Measurements from ENCODE around the gene SERGEF. TPM values are rescaled to one million over a fixed set of nuclear protein-coding genes. Genes with fewer than 3 reads are reported as not detected.
A peak's percentile ranks its signal among the peaks of the same experiment; 100 is the strongest.

SERGEF gene
- total RNA-seq, 2 experiments from 2014 or later, result 30.4 to 38.8 TPM

DNA sequence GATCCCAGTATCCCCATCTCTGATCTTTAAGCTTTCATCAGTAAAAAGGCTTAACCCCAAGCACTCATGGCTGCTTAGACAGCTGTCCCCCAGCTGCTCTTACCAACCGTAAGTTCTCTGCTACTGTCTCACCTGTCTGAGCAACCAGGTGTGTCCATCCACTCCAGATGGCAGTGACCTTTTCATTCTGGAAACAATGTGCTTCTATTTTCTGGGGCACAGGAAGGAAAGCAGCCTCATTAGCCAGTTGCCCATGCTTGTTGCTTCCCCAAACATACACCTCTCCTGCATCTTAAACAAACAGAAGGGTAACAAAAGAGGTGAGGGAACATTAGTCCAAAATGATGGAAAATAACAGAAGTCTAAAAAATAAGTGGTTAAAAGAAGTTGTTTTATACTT, 24.4 kb downstream of the SERGEF start:
- H3K4me3 Mint-ChIP-seq, result no peak overlapping the region
- ATAC-seq (no peak), DNase-seq (no peak)
- H3K4me1 Mint-ChIP-seq, result peaks cover 2% of the 10 kb centered on the region
- no peak overlapping the region for H3K27ac Mint-ChIP-seq
- H3K36me3 Mint-ChIP-seq, result peaks cover 24% of the 10 kb centered on the region
- H3K27me3 Mint-ChIP-seq, result no peaks in the 10 kb centered on the region
- CTCF ChIA-PET, result interaction anchor here (0.8 to 7.3 kb wide), 5 partner anchors 9 to 127 kb away, joined by 3 to 34 read pairs (median 4); partner anchors contain the start of gene SAAL1
- peaks cover 4% of the 10 kb centered on the region for H3K9me3 Mint-ChIP-seq (ENCODE audit: low read depth)

DNA sequence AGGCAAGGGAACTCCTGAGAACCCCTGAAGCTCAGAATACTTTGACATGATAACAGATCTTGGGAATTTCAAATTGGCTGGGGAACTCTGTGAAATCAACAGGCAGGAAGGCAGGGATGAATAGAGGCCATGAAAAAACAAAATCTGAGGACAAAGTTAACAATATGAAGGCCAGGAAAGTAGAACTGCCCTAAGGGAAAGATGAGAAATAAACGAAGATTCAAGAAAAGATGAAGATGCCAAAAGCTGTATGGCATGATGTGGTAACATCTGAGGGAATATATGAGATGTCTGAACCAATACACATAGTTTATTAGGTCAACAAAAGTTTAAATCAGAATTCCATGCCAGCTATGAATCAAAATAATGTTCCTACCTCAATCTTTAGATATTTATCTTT, 25.0 kb downstream of the SERGEF start:
- CTCF ChIA-PET, result interaction anchor here (1.3 to 7.3 kb wide), 6 partner anchors 8 to 257 kb away, joined by 3 to 34 read pairs (median 4); partner anchors contain the start of gene SAAL1
- Mint-ChIP-seq H3K27ac (no peak overlapping the region), H3K27me3 (no peaks in the 10 kb centered on the region), H3K9me3 (ENCODE audit: low read depth) (peaks cover 4% of the 10 kb centered on the region), H3K4me1 (peaks cover 2% of the 10 kb centered on the region), H3K36me3 (peaks cover 29% of the 10 kb centered on the region), H3K4me3 (no peak overlapping the region)
- ATAC-seq, result no peak
- no peak for DNase-seq

DNA sequence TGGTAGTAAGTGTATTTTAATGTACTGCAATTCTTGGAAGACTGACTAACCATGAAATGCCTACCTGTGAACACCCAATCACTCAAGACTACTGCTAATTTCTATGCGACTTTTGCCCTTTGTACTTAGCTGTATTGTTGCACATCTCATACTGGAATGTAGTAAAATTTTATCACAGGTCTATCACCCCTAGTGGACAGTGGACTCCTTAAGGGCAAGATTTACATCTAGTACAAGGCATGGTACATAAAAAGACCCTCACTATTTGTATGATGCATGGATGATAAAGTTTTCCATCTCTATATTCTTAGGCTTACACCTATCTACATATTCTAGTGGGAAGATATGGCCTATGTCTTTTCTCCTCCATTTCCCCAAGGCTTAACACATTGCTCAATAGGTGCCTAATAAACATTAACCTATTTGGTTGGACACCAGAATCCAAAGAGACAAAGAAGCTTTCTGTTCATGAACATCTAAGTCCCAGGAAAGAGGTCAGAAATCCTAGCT, 26.1 kb downstream of the SERGEF start:
- Mint-ChIP-seq H3K9me3 (ENCODE audit: low read depth) (peaks cover 4% of the 10 kb centered on the region), H3K4me3 (no peak overlapping the region), H3K27ac (no peak overlapping the region), H3K36me3 (peaks cover 30% of the 10 kb centered on the region), H3K27me3 (no peaks in the 10 kb centered on the region), H3K4me1 (no peaks in the 10 kb centered on the region)
- ATAC-seq (no peak), DNase-seq (no peak)
- CTCF ChIA-PET, result interaction anchor here (0.7 to 7.3 kb wide), 7 partner anchors 7 to 256 kb away, joined by 3 to 34 read pairs (median 4); no protein-coding TSS in a partner anchor

DNA sequence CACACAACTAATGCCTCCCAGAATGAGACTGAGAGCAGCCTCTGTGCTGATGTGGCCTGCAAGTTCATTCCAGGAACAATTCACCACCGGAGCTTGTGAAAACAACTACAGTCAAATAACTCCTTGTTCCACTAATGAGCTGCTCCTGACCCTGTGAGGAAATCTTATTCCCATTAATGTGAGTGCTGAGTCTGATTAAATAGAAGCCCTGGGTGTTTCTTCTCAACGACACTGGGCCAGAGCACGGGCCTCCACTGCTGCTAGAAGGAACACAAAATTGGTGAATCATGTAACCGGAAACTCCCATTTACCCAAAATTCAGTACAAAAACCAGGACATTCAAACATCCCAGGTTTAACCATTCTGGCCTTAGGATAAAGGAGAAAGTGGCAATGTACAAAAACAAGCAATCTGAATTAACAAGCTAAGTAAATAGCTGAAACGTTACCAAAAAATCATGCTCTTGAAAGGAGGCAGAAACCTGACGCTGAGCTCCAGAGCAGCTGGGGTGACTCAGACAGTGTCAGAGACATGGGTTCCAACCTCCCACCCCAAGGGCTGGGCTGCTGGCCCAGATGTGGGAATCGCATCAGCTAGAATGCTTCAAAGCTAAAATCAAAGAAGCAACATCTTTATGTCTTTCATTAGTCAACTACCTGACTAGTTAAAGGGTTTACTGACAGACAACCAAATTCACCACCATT, 26.7 kb downstream of the SERGEF start:
- Mint-ChIP-seq H3K4me3 (no peak overlapping the region), H3K36me3 (peaks cover 30% of the 10 kb centered on the region), H3K9me3 (ENCODE audit: low read depth) (peaks cover 4% of the 10 kb centered on the region), H3K4me1 (no peaks in the 10 kb centered on the region), H3K27me3 (no peaks in the 10 kb centered on the region), H3K27ac (no peak overlapping the region)
- no peak for DNase-seq
- no peak for ATAC-seq
- CTCF ChIA-PET, result interaction anchor here (0.6 to 7.3 kb wide), 7 partner anchors 6 to 255 kb away, joined by 3 to 34 read pairs (median 4); no protein-coding TSS in a partner anchor

DNA sequence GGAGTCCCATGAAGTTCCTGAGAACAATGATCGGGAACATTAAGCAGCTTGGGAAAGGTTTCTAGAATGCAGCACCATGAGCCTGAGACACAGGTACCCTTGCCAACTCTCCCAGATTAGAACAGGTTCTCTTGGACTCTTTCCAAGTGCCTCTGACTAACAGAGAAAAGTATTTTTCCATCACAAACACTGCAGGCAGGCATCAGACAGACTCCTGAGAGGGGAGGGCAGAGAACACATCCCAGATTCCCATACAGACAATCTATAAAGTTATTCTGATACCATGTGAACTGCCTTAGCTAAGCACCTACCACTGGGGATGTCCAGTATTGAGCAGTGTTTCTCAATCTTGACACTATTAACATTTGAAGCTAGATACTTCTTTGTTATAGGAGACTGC, 27.3 kb downstream of the SERGEF start:
- Mint-ChIP-seq H3K27ac (no peak overlapping the region), H3K4me3 (no peak overlapping the region), H3K4me1 (no peaks in the 10 kb centered on the region), H3K9me3 (ENCODE audit: low read depth) (peaks cover 4% of the 10 kb centered on the region), H3K36me3 (peaks cover 30% of the 10 kb centered on the region), H3K27me3 (no peaks in the 10 kb centered on the region)
- CTCF ChIA-PET, result interaction anchor here (0.6 to 1.6 kb wide), 3 partner anchors 11 to 252 kb away, joined by 3 to 5 read pairs (median 3); no protein-coding TSS in a partner anchor
- ATAC-seq (no peak), DNase-seq (no peak)

DNA sequence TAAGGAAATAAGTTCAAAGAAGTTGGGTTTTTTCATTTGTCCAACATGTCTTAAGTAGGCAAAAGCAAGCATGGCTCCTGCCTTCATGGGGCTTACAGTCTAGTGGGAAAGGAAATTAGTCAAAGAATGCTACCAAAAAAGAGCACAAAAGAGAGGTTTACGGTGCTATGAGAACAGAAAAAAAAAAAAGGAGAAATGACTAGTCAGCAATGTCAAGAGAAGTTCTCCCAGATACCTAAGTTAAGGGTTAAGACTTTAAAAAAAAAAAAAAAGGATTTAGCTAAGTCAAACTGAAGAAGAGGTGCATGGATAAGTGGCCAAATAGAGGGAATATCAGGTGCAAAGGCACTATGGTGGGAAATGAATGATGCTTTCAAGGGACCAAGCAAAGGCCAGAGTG, 29.3 kb downstream of the SERGEF start:
- H3K36me3 Mint-ChIP-seq, result peaks cover 30% of the 10 kb centered on the region
- H3K9me3 Mint-ChIP-seq (ENCODE audit: low read depth), result peaks cover 4% of the 10 kb centered on the region
- no peak for DNase-seq
- H3K27me3 Mint-ChIP-seq, result no peaks in the 10 kb centered on the region
- no peak overlapping the region for H3K27ac Mint-ChIP-seq
- no peak overlapping the region for H3K4me3 Mint-ChIP-seq
- H3K4me1 Mint-ChIP-seq, result no peaks in the 10 kb centered on the region
- no peak for ATAC-seq
- CTCF ChIA-PET, result interaction anchor here (0.8 to 9.1 kb wide), 3 partner anchors 14 to 251 kb away, joined by 3 to 111 read pairs (median 3); partner anchors contain the start of gene KCNC1

DNA sequence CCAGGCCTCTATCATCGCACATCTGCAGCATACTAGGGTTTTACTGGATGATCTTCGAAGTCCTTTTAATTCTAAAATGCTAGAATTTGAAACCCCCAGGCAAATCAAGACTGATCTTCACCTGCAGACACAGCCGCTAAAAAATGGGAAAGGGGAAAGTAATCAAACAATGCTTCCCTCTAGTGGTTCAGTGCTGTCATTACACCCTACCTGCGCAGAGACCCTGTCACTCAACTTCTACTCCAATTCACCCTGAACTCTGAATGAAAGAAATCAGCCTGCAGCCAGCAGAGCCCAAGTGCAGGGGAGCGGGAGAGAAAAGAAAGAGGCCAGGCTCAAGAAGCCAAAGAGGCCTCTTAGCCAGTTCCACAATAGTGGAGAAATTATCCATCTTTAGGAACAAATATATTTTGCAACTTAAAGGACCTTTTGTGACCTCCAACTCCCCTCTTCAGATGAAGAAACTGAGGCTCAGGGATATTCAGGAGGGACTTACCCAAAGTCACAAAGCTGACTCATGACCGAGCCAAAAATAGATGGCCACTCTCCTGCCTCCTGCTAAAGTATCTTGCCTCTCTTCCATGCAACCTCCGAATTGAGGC, 33.0 kb downstream of the SERGEF start:
- no peak overlapping the region for H3K4me3 Mint-ChIP-seq
- DNase-seq (peak; percentile 43), ATAC-seq (peak; percentile 42)
- H3K36me3 Mint-ChIP-seq, result peaks cover 19% of the 10 kb centered on the region
- H3K27ac Mint-ChIP-seq, result no peak overlapping the region
- peaks cover 4% of the 10 kb centered on the region for H3K9me3 Mint-ChIP-seq (ENCODE audit: low read depth)
- no peaks in the 10 kb centered on the region for H3K4me1 Mint-ChIP-seq
- H3K27me3 Mint-ChIP-seq, result no peaks in the 10 kb centered on the region
- CTCF ChIA-PET, result interaction anchor here (1.9 to 9.1 kb wide), 4 partner anchors 10 to 252 kb away, joined by 5 to 111 read pairs (median 22); partner anchors contain the start of gene KCNC1

DNA sequence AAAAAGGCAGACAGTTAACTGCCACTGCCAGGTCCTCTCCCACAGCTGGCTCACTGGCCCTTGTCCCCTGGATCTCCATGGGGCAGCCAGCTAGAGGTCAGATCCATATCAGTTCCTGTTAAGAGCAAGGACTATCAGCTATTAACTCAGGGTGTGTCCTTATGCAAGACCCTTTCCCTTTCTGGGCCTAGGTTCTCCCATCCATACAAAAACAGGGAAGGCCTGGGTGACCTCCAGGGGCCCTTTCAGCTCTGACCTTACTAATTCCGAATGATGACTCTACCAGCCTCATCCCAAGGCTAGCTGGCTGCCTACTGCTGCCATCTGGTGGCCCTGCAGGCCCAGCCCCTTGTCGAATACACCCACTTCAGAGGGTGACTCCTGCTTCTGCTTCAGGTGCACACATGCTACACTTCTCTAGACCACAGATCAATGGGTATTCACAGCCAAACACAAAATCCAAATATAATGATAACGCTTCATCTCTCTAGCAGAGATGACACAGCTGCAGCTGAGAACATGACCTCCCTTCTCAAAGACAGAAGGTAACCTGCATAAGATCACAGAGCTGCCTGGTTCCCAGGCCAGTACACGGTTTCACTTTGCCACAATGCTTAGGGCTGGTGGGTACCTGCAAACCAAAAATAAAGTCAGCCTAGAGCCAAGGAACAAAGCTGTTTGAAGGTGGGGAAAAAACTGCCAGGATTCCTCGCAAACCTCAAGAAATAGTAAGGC, 34.1 kb downstream of the SERGEF start:
- DNase-seq (peak; percentile 45), ATAC-seq (no peak)
- no peaks in the 10 kb centered on the region for H3K9me3 Mint-ChIP-seq (ENCODE audit: low read depth)
- peaks cover 9% of the 10 kb centered on the region for H3K36me3 Mint-ChIP-seq
- no peaks in the 10 kb centered on the region for H3K4me1 Mint-ChIP-seq
- no peak overlapping the region for H3K27ac Mint-ChIP-seq
- no peak overlapping the region for H3K4me3 Mint-ChIP-seq
- H3K27me3 Mint-ChIP-seq, result no peaks in the 10 kb centered on the region
- CTCF ChIA-PET, result interaction anchor here (0.9 to 9.1 kb wide), 12 partner anchors 8 to 595 kb away, joined by 3 to 111 read pairs (median 4); partner anchors contain the start of genes KCNC1 and SAAL1

DNA sequence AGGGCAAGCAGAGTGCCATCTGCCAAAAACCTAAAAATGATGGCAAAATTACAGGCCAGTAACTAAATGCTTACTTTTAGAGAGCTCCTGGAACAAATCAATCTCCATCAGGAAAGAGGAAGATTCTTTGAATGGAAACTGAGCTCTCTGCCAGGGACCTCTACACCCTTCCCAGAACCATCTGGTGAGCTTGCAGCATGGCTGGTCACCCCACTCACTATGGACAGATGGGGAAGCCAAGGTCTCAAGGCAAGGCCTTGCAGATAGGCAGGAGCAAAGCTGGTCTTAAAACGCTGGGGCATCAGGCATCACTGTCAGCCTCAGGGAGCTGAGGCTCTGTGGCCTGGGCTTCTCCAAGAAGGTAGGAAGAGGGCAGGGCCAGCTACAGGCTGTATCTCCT, 36.2 kb downstream of the SERGEF start:
- CTCF ChIA-PET, result interaction anchor here (1.3 to 9.1 kb wide), 2 partner anchors 10 to 244 kb away, joined by 4 to 111 read pairs; partner anchors contain the start of gene KCNC1
- Mint-ChIP-seq H3K9me3 (ENCODE audit: low read depth) (no peaks in the 10 kb centered on the region), H3K27ac (no peak overlapping the region), H3K4me1 (no peaks in the 10 kb centered on the region), H3K4me3 (no peak overlapping the region), H3K36me3 (peaks cover 6% of the 10 kb centered on the region), H3K27me3 (no peaks in the 10 kb centered on the region)
- DNase-seq (no peak), ATAC-seq (no peak)

DNA sequence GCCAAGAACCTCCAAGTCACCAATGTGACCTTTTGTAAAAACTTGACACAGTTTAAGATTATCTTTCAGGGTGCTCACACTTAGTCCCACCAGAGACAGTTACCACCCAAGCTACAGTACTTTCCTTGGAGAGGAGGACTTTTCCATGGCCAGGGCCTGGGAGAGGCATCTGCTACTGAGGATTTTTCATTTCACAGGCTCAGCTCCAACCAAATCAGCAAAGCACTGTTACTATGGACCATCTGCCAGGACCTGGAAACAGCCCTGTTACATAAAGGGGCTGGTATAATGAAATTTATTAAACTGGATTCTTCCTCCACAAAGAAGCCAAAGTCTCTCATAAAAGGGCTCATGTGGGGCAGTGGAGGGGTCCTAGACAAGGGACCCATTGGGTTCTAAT, 38.6 kb downstream of the SERGEF start:
- peaks cover 11% of the 10 kb centered on the region for H3K36me3 Mint-ChIP-seq
- no peak overlapping the region for H3K27ac Mint-ChIP-seq
- ATAC-seq (no peak), DNase-seq (no peak)
- H3K4me3 Mint-ChIP-seq, result no peak overlapping the region
- no peaks in the 10 kb centered on the region for H3K4me1 Mint-ChIP-seq
- no peaks in the 10 kb centered on the region for H3K27me3 Mint-ChIP-seq
- CTCF ChIA-PET, result no interaction called here
- no peaks in the 10 kb centered on the region for H3K9me3 Mint-ChIP-seq (ENCODE audit: low read depth)

DNA sequence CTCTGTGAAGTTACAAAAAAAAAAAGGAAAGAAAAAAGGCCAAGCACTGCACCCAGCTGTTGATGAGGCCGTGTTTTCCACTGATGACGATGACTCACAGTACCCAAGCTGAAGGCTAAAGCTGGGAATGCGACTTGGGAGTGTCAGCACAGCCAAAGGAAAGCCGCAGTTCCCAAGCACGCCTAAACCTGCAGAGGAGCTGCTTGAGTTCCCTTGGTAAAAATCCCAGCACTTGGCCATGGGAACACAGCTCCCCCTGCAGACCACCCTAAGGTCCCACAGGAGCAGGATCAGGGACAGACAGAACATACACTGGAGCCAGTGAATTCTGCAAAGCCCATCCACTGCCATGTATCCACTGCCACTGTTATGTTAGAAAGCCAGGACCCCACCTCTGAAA, 39.9 kb downstream of the SERGEF start:
- no peak for DNase-seq
- H3K27me3 Mint-ChIP-seq, result no peaks in the 10 kb centered on the region
- CTCF ChIA-PET, result interaction anchor here (0.7 to 1.7 kb wide), 3 partner anchors 13 to 242 kb away, joined by 3 to 8 read pairs (median 4); no protein-coding TSS in a partner anchor
- H3K4me1 Mint-ChIP-seq, result no peaks in the 10 kb centered on the region
- no peak for ATAC-seq
- peaks cover 11% of the 10 kb centered on the region for H3K36me3 Mint-ChIP-seq
- H3K27ac Mint-ChIP-seq, result no peak overlapping the region
- no peaks in the 10 kb centered on the region for H3K9me3 Mint-ChIP-seq (ENCODE audit: low read depth)
- H3K4me3 Mint-ChIP-seq, result no peak overlapping the region

DNA sequence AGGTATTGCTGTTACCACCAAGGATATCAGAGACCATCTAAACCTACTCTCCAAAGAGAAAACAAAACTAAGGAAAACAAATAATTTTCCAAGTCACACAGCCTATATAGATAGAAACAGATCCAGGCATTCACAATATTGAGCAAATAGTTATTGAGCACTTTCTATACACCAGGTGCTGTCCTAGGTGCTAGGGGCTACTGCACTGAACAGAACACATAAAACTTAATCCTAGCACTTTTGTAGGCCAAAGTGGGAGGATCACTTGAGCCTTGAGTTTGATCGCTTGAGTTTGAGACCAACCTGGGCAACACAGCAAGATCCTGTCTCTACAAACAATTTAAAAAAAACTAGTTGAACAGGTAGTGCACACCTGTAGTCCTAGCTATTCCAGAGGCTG, 44.6 kb downstream of the SERGEF start:
- no peak for ATAC-seq
- no peak for DNase-seq
- no peaks in the 10 kb centered on the region for H3K27me3 Mint-ChIP-seq
- H3K4me3 Mint-ChIP-seq, result no peak overlapping the region
- no peak overlapping the region for H3K27ac Mint-ChIP-seq
- no peaks in the 10 kb centered on the region for H3K9me3 Mint-ChIP-seq (ENCODE audit: low read depth)
- peaks cover 13% of the 10 kb centered on the region for H3K36me3 Mint-ChIP-seq
- H3K4me1 Mint-ChIP-seq, result peaks cover 2% of the 10 kb centered on the region
- CTCF ChIA-PET, result interaction anchor here (0.7 to 2.4 kb wide), 2 partner anchors 11 to 13 kb away, joined by 3 to 11 read pairs; no protein-coding TSS in a partner anchor

DNA sequence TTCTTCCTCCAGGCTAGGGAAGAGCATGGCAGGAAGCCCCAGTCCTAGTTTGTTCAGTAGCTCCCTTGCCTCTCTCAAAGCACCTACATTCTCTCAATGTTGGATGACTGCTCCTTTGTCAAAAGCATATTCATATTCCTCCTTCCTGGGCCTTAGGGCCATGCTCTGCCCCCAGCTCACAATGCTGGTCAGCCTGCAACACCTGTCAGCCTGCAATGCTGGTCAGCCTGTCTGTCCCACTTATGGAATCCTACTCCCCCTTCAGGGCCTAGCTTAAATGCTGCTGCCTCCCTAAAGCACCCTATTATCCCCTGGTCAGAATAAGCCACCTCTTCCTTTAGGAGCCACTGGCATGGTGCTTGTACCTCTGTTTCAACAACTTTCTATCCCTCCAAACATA, 45.2 kb downstream of the SERGEF start:
- ATAC-seq, result no peak
- H3K4me3 Mint-ChIP-seq, result no peak overlapping the region
- H3K27me3 Mint-ChIP-seq, result no peaks in the 10 kb centered on the region
- DNase-seq, result no peak
- no peaks in the 10 kb centered on the region for H3K9me3 Mint-ChIP-seq (ENCODE audit: low read depth)
- CTCF ChIA-PET, result no interaction called here
- H3K36me3 Mint-ChIP-seq, result peaks cover 13% of the 10 kb centered on the region
- H3K27ac Mint-ChIP-seq, result no peak overlapping the region
- H3K4me1 Mint-ChIP-seq, result peaks cover 2% of the 10 kb centered on the region
